Left ventricle myocardium inferior (tissue), 1 donor: ENCODE data around the gene TMEM242. TPM values are rescaled to one million over a fixed set of nuclear protein-coding genes. Genes with fewer than 3 reads are reported as not detected.

Experiments
- DNase-seq: peaks from one replicate; pipeline ENCODE4 v3.0.0-alpha.2; 2020
- H3K27ac ChIP-seq: fragments of 200-600 bp; replicated peaks from 2 replicates; pipeline ENCODE4 v1.8.0; 2021
- H3K27me3 ChIP-seq: fragments of 200-600 bp; 2 replicates; pipeline ENCODE4 v1.8.0; 2021; ENCODE audit warnings: low read depth
- H3K36me3 ChIP-seq: fragments of 200-600 bp; 2 replicates; pipeline ENCODE4 v1.8.0; 2021
- H3K4me1 ChIP-seq: fragments of 200-600 bp; 2 replicates; pipeline ENCODE4 v1.8.0; 2021
- H3K4me3 ChIP-seq: fragments of 200-600 bp; 2 replicates; pipeline ENCODE4 v1.8.0; 2021; ENCODE audit warnings: mild to moderate bottlenecking, moderate library complexity
- H3K9me3 ChIP-seq: fragments of 200-600 bp; replicated peaks from 2 replicates; pipeline ENCODE4 v1.8.0; 2021
- CTCF ChIP-seq: fragments of 200-600 bp; IDR thresholded peaks from 2 replicates; pipeline ENCODE4 v1.8.0; 2021; ENCODE audit warnings: antibody characterized with exemption, mild to moderate bottlenecking, borderline replicate concordance
- intact Hi-C: fragments of 100-400 bp; cut with micrococcal nuclease; formaldehyde crosslinking; loops from one replicate; pipeline ENCODE4 v1.11.0; 2022
- total RNA-seq: library from RNA; stranded (reverse); fragmentation: NEBNext Ultra II Directional; extraction: Animal tissue kit (Norgen Biotek cat#: 25700); gene quantifications from one replicate; pipeline ENCODE4 v1.2.1, GENCODE V29; 2021
- donor health status: DM: no; HTN: yes; CAD: no; lungs with severe emphysema.

Gene TMEM242
- total RNA-seq, 1 donor from 2014 or later, result 19.8 TPM

- Histone ChIP-seq H3K36me3 (no peaks in the 10 kb centered on the region), H3K4me3 (no peak overlapping the region), H3K27me3 (no peaks in the 10 kb centered on the region), H3K4me1 (peaks cover 38% of the 10 kb centered on the region), H3K9me3 (peaks cover 11% of the 10 kb centered on the region), H3K27ac (peak overlapping the region; percentile 62)
- intact Hi-C loops, result no loop called here
- no peak for DNase-seq
- no peak for TF ChIP-seq CTCF
Observed at GRCh38 chr6:157245436-157245835, 77.9 kb downstream of the TMEM242 start.

GRCh38 chr6:157244780-157245179 lies 78.5 kb downstream of the TMEM242 start:
- peak overlapping the region; percentile 62 for H3K27ac ChIP-seq
- intact Hi-C loops, result no loop called here
- H3K4me1 ChIP-seq, result peaks cover 45% of the 10 kb centered on the region
- no peak for TF ChIP-seq CTCF
- H3K36me3 ChIP-seq, result no peaks in the 10 kb centered on the region
- H3K4me3 ChIP-seq, result no peak overlapping the region
- H3K27me3 ChIP-seq, result no peaks in the 10 kb centered on the region
- peaks cover 11% of the 10 kb centered on the region for H3K9me3 ChIP-seq
- no peak for DNase-seq

GRCh38 chr6:157244175-157244574 lies 79.1 kb downstream of the TMEM242 start:
- H3K27me3 ChIP-seq, result no peaks in the 10 kb centered on the region
- peak overlapping the region; percentile 62 for H3K27ac ChIP-seq
- H3K36me3 ChIP-seq, result no peaks in the 10 kb centered on the region
- DNase-seq, result no peak
- intact Hi-C loops, result no loop called here
- no peak overlapping the region for H3K4me3 ChIP-seq
- H3K9me3 ChIP-seq, result peaks cover 11% of the 10 kb centered on the region
- TF ChIP-seq CTCF, result no peak
- peaks cover 50% of the 10 kb centered on the region for H3K4me1 ChIP-seq

GRCh38 chr6:157242791-157243190 lies 80.5 kb downstream of the TMEM242 start:
- DNase-seq, result no peak
- Histone ChIP-seq H3K4me3 (no peak overlapping the region), H3K36me3 (no peaks in the 10 kb centered on the region), H3K27ac (no peak overlapping the region), H3K4me1 (peaks cover 50% of the 10 kb centered on the region), H3K9me3 (no peaks in the 10 kb centered on the region), H3K27me3 (no peaks in the 10 kb centered on the region)
- intact Hi-C loops, result no loop called here
- no peak for TF ChIP-seq CTCF

GRCh38 chr6:157240960-157241311 lies 82.4 kb downstream of the TMEM242 start:
- H3K27me3 ChIP-seq, result no peaks in the 10 kb centered on the region
- no peak for DNase-seq
- peaks cover 48% of the 10 kb centered on the region for H3K4me1 ChIP-seq
- H3K27ac ChIP-seq, result peak overlapping the region; percentile 61
- intact Hi-C loops, result no loop called here
- no peaks in the 10 kb centered on the region for H3K9me3 ChIP-seq
- peak overlapping the region; percentile 47 for H3K4me3 ChIP-seq
- H3K36me3 ChIP-seq, result no peaks in the 10 kb centered on the region
- no peak for TF ChIP-seq CTCF
